Esophagus squamous epithelium (tissue), 4 donors: ENCODE results near the gene TTC28.

Experiments used
- CTCF ChIP-seq, 6 experiments: fragments of 450-650 bp in 4 of 6; fragments of 200-600 bp in 2 of 6; sonication (generic) in 2 of 6; IDR thresholded peaks; one replicate each; pipeline ENCODE4 v1.5.1; 2016 to 2019; ENCODE audit warnings: antibody characterized with exemption in 6 of 6, mild to moderate bottlenecking in 4 of 6, moderate library complexity in 4 of 6
- POLR2A ChIP-seq, 4 donors: fragments of 450-650 bp; IDR thresholded peaks; one replicate each; pipeline ENCODE4 v1.6.1; 2017; ENCODE audit warnings: antibody characterized with exemption in 4 of 4, mild to moderate bottlenecking in 4 of 4, moderate library complexity in 3 of 4

- TF ChIP-seq CTCF (IDR thresholded peaks at IDR 0.05) (no peak), POLR2A (IDR thresholded peaks at IDR 0.05) (no peak)
Measured at GRCh38 chr22:27998511-27999410, 680.9 kb downstream of the TTC28 start.
